Psoas muscle (tissue), 8 donors: ENCODE measurements around the gene GABRR3. TPM values are rescaled to one million over a fixed set of nuclear protein-coding genes. Genes with fewer than 3 reads are reported as not detected.

Experiments
- ATAC-seq, 4 donors: fragments of 200-7000 bp; cut with Tn5 transposase; one replicate each; pipeline ENCODE4 v1.9.1; 2020; ENCODE audit warnings: moderate library complexity in 3 of 4, mild to moderate bottlenecking in 2 of 4
- DNase-seq, 2 donors: peaks; one replicate each; pipeline ENCODE4 v3.0.0-alpha.2; 2020
- H3K27ac ChIP-seq: fragments of 200-600 bp; one replicate; pipeline ENCODE4 v1.8.0; 2022
- H3K27me3 ChIP-seq, 3 donors: fragments of 200-600 bp in 1 of 3; one replicate each; pipeline versions ENCODE4 v1.6.1 to v1.8.0; 2013 to 2022; ENCODE audit warnings: low read length in 2 of 3, mild to moderate bottlenecking in 2 of 3, moderate library complexity in 1 of 3; ENCODE audit not compliant: insufficient read depth in 3 of 3
- H3K36me3 ChIP-seq, 2 donors: fragments of 200-600 bp in 1 of 2; one replicate each; pipeline versions ENCODE4 v1.6.1 to v1.8.0; 2013 to 2022; ENCODE audit warnings: low read depth in 1 of 2, mild to moderate bottlenecking in 1 of 2, moderate library complexity in 1 of 2; ENCODE audit not compliant: insufficient read depth in 1 of 2
- H3K4me1 ChIP-seq: fragments of 200-600 bp; one replicate; pipeline ENCODE4 v1.8.0; 2022
- H3K4me3 ChIP-seq: fragments of 200-600 bp; one replicate; pipeline ENCODE4 v1.8.0; 2022; ENCODE audit warnings: mild to moderate bottlenecking
- H3K9me3 ChIP-seq: fragments of 200-600 bp; one replicate; pipeline ENCODE4 v1.8.0; 2022
- CTCF ChIP-seq: fragments of 200-600 bp; IDR thresholded peaks from one replicate; pipeline ENCODE4 v1.8.0; 2022; ENCODE audit warnings: antibody characterized with exemption
- WGBS, 3 donors: extraction: QIAGEN DNeasy Blood & Tissue Kit; methylation state at CpG; one replicate each; pipeline versions ENCODE4 v1.1.6 to v1.1.7; 2013; 5-methylcytosine and 5-hydroxymethylcytosine counted together
- intact Hi-C, 2 donors: fragments of 100-400 bp; cut with DNase I; formaldehyde crosslinking; loops; one replicate each; pipeline versions ENCODE4 v1.11.0 to v1.14.2; 2022
- polyA plus RNA-seq, 3 donors: library from polyadenylated mRNA; stranded (reverse); fragments of 200-250 nt; gene quantifications; one replicate each; pipeline ENCODE4 v1.2.3, GENCODE V29; 2013
- total RNA-seq, 4 donors: library from RNA; stranded (reverse); fragmentation: NEBNext Ultra II Directional in 2 of 4; extraction: Animal tissue kit (Norgen Biotek cat#: 25700) in 2 of 4; gene quantifications; one replicate each; pipeline versions ENCODE4 v1.2.1 to v1.2.4, GENCODE V29; 2021 to 2023
- donor health status: healthy with polysubstance abuse.
- donor health status: DM: no; HTN: no; CAD: no; lungs with moderate emphysema.
- donor health status: Bipolar disorder and iron deficiency.
- donor health status: healthy.
- donor health status: DM: yes; HTN: yes; CAD: no.
- donor health status: DM: no; HTN: no; CAD: no.
- donor health status: DM: no; HTN: no; CAD: no.
- donor health status: DM: yes; HTN: yes; CAD: no.

GABRR3 gene
- total and polyA plus RNA-seq, 7 donors = 0.10 TPM; not detected in 6

- Histone ChIP-seq H3K27me3 (no peaks in the 10 kb centered on the region), H3K36me3 (no peaks in the 10 kb centered on the region), H3K27ac (peak overlapping the region; percentile 72), H3K4me1 (peaks cover 25% of the 10 kb centered on the region), H3K4me3 (no peak overlapping the region), H3K9me3 (no peaks in the 10 kb centered on the region)
- peak; percentile 85 to 97 (median 93) for ATAC-seq
- no peak for TF ChIP-seq CTCF
- DNase-seq = no peak
- WGBS, 3 donors = 10 to 16% (median 14%) methylated on average over 3 of the region's 3 CpGs
- intact Hi-C loops = no loop called here
Measured at GRCh38 chr3:97981886-97982285, 53.2 kb downstream of the GABRR3 start.

DNA sequence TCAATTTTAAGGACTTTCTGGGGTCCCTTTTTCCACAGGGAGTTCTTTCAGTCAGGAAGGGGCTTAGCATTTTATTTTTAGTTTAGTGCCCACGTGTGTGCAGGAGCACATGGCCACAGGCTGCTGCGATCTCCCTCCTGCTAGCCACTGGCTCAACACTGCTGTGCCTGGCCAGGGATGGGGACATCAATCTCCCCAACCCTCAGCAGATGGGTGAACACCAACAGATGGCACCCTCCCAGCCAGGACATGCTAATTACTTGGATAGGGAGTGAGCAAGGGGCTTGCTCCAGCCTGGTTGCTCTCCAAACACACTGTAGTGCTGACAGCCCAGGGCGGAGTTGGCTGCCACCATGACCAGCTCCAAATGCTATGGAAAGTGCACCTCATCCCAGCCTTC is 55.5 kb downstream of the GABRR3 start:
- peak in 2 of 4 donors; percentile 54 to 57 for ATAC-seq
- Histone ChIP-seq H3K27me3 (no peaks in the 10 kb centered on the region), H3K4me3 (no peak overlapping the region), H3K9me3 (no peaks in the 10 kb centered on the region), H3K36me3 (no peaks in the 10 kb centered on the region), H3K4me1 (peaks cover 25% of the 10 kb centered on the region), H3K27ac (peak overlapping the region; percentile 12)
- no peak for TF ChIP-seq CTCF
- intact Hi-C loops = loop anchor here in 1 of 2 donors (5.0 kb wide), 1 partner anchor 157 kb away; the partner anchor contains the start of gene CRYBG3
- 47 to 60% (median 49%) methylated on average over 3 of the region's 3 CpGs for WGBS, 3 donors
- no peak for DNase-seq

GRCh38 chr3:97975466-97975865 is 59.6 kb downstream of the GABRR3 start:
- WGBS, 3 donors = 68 to 92% (median 78%) methylated on average over 1 of the region's 1 CpG
- Histone ChIP-seq H3K36me3 (no peaks in the 10 kb centered on the region), H3K27me3 (no peaks in the 10 kb centered on the region), H3K27ac (no peak overlapping the region), H3K4me1 (peaks cover 21% of the 10 kb centered on the region), H3K4me3 (no peak overlapping the region), H3K9me3 (no peaks in the 10 kb centered on the region)
- no peak for ATAC-seq
- no peak for DNase-seq
- no peak for TF ChIP-seq CTCF
- intact Hi-C loops = loop anchor here in 1 of 2 donors (5.0 kb wide), 1 partner anchor 153 kb away; the partner anchor contains the start of gene CRYBG3

- Histone ChIP-seq H3K4me1 (peaks cover 25% of the 10 kb centered on the region), H3K27ac (no peak overlapping the region), H3K27me3 (no peaks in the 10 kb centered on the region), H3K36me3 (no peaks in the 10 kb centered on the region), H3K9me3 (no peaks in the 10 kb centered on the region), H3K4me3 (no peak overlapping the region)
- WGBS, 3 donors = 64 to 77% (median 71%) methylated on average over 3 of the region's 3 CpGs
- no peak for TF ChIP-seq CTCF
- intact Hi-C loops = loop anchor here in 1 of 2 donors (5.0 kb wide), 1 partner anchor 153 kb away; the partner anchor contains the start of gene CRYBG3
- DNase-seq (no peak), ATAC-seq (no peak)
Measured at GRCh38 chr3:97974996-97975395, 60.1 kb downstream of the GABRR3 start.

GRCh38 chr3:97972976-97973375 is 62.1 kb downstream of the GABRR3 start:
- H3K36me3 ChIP-seq = no peaks in the 10 kb centered on the region
- intact Hi-C loops = no loop called here
- 90 to 94% (median 91%) methylated on average over 9 of the region's 9 CpGs for WGBS, 3 donors
- TF ChIP-seq CTCF = no peak
- H3K9me3 ChIP-seq = no peaks in the 10 kb centered on the region
- peak overlapping the region; percentile 97 for H3K27ac ChIP-seq
- peaks cover 32% of the 10 kb centered on the region for H3K4me1 ChIP-seq
- H3K27me3 ChIP-seq = no peaks in the 10 kb centered on the region
- DNase-seq (no peak), ATAC-seq (no peak)
- peak overlapping the region; percentile 87 for H3K4me3 ChIP-seq
